HT1080 (cell line): ENCODE data around the gene MYLK2. TPM values are rescaled to one million over a fixed set of nuclear protein-coding genes. Genes with fewer than 3 reads are reported as not detected.
A peak's percentile ranks its signal among the peaks of the same experiment; 100 is the strongest.

ENCODE experiments used
- DNase-seq: peaks from one replicate; pipeline ENCODE4 v3.0.0-alpha.2; 2015; ENCODE audit warnings: low read depth
- small RNA-seq: library from RNA; depleted of rRNA; stranded (forward); fragments of <200 nt; gene quantifications from one replicate; pipeline ENCODE3, GENCODE V24; 2014
- total RNA-seq: library from RNA; depleted of rRNA; stranded (reverse); fragments of >200 nt; shearing (Covaris generic); gene quantifications from 2 replicates; pipeline ENCODE4 v1.2.3, GENCODE V29; 2014; rRNA removed

Gene MYLK2
- total RNA-seq, 1 experiment from 2014 or later, result 1.0 TPM

- no peak for DNase-seq
These were observed 51.8 kb downstream of the MYLK2 start for GRCh38 chr20:31870726-31871617.

- no peak for DNase-seq
These were observed 52.4 kb downstream of the MYLK2 start for GRCh38 chr20:31871618-31871954.

- DNase-seq, result no peak
These were observed 53.2 kb downstream of the MYLK2 start for GRCh38 chr20:31872406-31872805.

DNA sequence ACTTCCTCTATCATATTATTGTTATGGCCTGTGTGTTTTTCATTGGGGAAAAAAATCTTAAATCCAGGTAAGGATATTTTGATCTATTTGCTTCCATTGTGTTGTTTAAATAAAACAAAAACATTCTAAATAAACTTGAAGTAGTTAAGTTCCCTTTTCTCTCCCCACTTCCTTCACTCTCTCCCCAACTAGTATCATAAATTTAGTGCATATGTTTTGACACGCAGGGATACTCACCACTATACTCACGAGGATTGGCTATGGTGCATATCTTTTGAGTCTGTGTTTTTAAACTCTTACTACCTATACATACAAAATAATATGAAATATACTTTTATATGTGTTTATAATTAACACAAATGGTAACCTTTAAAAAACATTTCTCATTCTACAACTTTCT is 56.5 kb downstream of the MYLK2 start:
- DNase-seq, result no peak

DNA sequence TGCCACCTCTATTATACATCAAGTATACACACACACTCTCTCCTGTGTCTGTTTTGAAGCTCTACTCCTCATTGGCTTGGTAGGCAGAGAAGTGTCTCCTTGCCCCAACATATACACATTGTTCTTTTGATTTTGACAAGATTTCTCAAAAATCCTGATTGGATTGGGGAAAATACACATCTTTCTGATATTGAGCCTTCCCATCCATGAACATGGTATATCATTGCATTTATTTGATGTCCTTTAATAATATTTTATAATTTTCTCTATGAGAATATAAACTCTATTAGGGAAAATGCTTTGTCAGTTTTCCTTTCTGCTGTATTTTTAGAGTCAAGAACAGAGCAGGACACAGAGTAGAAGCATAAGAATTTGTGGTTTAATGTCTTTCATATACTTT is 58.5 kb downstream of the MYLK2 start:
- DNase-seq, result no peak

DNA sequence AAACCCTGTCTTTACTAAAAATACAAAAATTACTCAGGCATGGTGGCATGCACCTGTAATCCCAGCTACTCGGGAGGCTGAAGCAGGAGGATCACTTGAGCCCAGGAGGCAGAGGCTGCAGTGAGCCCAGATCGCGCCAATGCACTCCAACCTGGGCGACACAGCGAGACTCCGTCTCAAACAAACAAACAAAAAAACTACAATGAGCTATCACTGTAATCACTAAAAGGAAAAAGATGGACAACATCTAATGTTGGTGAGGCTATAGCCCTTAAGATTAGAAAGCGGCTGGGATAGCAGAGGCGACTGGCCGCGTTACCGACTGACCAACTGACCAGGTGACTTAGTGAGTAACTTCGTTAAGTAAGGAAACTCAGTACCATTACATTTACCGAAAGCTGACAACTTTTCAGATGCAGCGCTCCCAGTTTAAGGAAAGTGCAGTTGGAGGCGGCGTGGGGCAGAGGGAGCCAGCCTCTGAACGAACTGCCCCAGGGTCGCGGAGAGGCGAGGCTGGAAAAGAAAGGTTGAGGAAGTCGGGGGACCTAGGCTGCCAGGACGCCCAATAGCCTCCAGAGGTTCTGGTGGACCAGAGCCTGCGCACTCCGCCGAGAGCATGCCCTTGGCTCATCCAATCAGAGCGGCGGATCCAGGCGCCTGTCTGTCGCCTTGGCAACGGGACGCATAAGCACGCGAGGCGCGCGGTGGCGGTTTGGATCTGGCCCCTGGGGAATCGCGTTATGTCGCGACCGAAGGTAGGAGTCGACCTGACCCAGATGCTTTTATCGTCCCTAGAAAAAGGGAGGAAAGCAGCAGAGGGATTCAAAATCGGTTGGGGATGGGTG is 60.2 kb downstream of the MYLK2 start:
- DNase-seq, result peak; percentile 92

DNA sequence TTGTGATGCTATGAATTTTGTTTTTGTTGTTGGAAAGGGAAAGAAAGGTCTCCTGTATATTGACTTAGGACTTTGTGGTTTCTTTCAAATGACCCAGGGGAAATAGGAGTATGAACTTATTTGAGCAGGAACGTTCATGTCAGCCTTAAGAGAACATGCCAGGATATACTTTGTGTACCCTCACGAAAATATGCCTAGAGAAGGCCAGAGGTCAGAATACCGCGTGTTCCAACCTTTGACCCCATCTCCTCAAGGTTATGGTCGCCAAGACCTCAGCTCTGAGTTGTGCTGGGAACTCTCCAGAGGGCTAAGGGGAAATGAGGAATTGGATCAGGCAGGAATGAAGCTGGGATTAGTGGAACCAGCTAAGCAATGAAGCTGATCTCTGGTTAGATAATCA is 62.8 kb downstream of the MYLK2 start:
- no peak for DNase-seq

DNA sequence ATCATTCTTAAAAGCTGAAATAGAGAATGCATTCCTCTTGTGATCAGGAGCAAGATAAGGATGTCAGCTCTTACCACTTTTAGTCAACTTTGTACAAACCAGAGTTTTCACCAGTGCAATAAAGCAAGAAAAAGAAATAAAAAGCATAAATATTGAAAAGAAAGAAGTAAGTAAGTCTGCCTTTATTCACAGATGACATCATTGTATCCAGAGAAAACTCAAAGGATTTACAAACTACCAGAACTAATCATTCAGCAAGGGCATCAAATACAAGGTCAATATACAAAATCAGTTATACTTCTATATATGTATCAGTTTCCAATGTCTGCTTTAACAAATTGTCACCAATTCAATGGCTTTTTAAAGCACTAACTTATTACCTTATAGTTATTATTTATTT is 64.7 kb downstream of the MYLK2 start:
- DNase-seq, result no peak

Small RNAs within 50 kb of the gene (small RNA-seq; reads per million reads assigned to genes)
- gene AL160175.1, result not detected

Other genes starting within 250 kb of the MYLK2 start
- 421 and 433 TPM in 2 replicates for gene ID1, start 214.1 kb upstream of the MYLK2 start, total RNA-seq
- not detected in 2 replicates for gene COX4I2, start 181.4 kb upstream of the MYLK2 start, total RNA-seq
- 120 and 146 TPM in 2 replicates for gene BCL2L1, start 96.5 kb upstream of the MYLK2 start, total RNA-seq
- gene TPX2, start 80.1 kb upstream of the MYLK2 start, total RNA-seq, result 177 and 183 TPM in 2 replicates
- 0.17 and 0.35 TPM in 2 replicates for gene FOXS1, start 26.2 kb downstream of the MYLK2 start, total RNA-seq
- gene DUSP15, start 51.2 kb downstream of the MYLK2 start, total RNA-seq, result 0.30 TPM in 1 of 2 replicates, not detected in the other
- not detected in 2 replicates for gene TTLL9, start 51.3 kb downstream of the MYLK2 start, total RNA-seq
- gene PDRG1, start 132.7 kb downstream of the MYLK2 start, total RNA-seq, result 10.6 and 10.9 TPM in 2 replicates
- not detected in 2 replicates for gene XKR7, start 148.8 kb downstream of the MYLK2 start, total RNA-seq
- 0.03 TPM in 1 of 2 replicates, not detected in the other for gene CCM2L, start 191.1 kb downstream of the MYLK2 start, total RNA-seq
- not detected in 2 replicates for gene HCK, start 232.9 kb downstream of the MYLK2 start, total RNA-seq